ENCODE measurements around the gene DHRS13. TPM values are rescaled to one million over a fixed set of nuclear protein-coding genes. Genes with fewer than 3 reads are reported as not detected.
A peak's percentile ranks its signal among the peaks of the same experiment; 100 is the strongest.
"Not testable (repeated sequence)": the region's sequence is repeated elsewhere in the genome, so short reads cannot be mapped to it uniquely, and the experiment has no call there.

The DHRS13 gene
- polyA plus RNA-seq, 1 donor = 3.9 TPM

DNA sequence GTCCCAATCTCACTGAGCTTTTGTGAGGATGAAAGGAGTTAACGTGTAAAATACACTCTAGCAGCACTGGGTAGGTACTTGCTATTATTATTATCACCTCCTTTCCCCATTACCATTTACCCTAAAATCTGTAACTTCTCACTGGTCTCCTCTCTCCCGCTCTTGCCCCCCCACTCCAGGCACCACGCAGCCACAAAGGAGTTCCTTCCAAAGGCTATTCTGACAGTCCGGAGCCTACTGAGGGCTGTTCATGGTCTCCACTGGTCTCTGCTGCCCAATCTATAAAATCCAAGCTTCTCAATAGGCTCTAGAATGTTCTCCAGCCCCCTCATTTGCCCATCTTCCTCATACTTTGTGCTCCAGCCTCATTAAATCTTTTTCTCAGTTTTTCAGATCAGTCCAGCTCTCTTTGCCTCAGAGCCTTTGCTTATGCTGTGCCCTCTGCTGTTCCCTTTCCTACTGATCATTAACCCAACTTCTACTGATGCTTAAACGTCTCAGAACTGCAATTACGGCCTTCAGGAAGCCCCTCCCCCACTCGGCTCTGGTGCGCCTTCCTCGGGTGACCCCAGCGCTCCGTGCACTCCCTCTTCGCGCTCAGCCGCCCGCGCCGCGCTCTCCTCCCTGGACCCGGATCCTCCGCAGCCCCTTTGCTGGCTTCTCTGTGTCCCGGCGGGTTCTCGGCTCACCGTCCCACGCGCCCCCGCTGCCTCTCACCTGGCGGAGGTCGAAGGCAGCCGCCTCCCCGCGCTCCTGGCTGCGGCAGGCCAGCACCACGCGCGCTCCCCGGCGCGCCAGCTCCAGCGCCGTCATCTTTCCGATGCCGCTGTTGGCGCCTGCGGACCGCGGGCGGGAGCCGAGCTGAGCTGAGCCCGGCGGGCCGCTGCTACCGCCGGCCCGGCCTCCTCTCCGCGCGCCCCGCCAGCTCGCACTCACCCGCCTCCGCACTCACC lies 737 bp downstream of the DHRS13 start:
- DNase-seq = peak; percentile 67

GRCh38 chr17:28900986-28901726 lies 1.7 kb downstream of the DHRS13 start:
- DNase-seq = no peak

- no peak for DNase-seq
Measured at GRCh38 chr17:28899212-28899815, 3.6 kb downstream of the DHRS13 start.

DNA sequence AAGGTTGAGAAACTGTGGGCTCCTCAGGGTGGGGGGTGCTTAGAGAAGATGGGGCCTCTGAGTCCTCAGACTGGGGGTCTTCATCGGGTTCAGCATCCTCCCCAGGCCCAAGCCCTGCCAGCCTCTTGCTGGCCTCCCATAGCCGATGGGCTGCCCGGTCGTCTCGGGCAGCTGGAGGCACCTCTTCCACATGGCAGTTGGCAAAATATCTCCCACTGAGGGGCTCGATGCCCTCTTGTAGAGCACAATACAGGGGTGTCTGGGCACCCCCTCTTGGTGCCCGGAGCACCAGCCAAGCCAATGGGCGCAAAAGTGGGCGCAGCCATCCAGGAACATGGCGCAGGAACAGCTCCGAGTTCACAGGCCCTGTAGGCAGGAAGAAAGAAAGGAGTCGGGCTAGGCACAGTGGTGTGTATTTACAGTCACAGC lies 4.3 kb downstream of the DHRS13 start:
- no peak for DNase-seq

DNA sequence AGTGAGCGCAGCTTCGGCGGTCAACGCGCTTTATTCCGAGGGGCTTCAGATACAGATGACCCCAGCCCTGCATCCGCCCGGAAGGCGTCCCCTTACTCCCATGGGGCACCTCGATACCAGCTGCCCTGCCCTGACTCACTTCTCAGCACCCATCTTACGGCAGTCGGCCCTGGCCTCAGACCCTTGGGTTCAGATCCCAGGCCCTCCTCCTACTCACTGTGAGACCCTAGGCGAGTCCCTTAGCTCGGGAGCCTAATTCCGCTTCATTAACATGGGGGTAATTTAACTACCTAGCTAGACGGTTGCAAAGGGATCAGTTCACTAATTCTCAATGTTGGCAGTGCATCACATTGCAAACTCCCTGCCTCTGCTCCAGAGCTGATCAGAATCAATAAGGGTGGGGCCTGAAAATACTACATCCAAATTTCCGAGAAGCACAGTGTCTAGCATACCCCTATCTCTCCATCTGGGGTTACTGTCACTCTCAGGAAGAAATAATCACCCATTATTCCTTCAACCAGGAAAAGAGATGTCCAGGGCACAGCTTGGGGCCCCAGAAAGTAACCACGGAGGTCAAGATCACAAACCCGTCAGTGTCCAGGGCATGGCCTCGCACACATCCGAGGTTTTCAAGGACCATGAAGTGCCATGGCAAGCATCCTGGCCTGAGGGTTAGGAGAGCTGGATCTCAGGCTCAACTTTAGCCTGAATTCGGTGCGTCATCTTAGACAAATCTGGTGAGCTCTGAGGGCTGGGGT lies 4.9 kb downstream of the DHRS13 start:
- DNase-seq = no peak

GRCh38 chr17:28896884-28897768 lies 5.8 kb downstream of the DHRS13 start, which contains the start of gene FLOT2:
Gene FLOT2 (minus strand): TSS chr17:28897733. CDS start chr17:28897574, 159 bp downstream.
- peak; percentile 51 for DNase-seq

DNA sequence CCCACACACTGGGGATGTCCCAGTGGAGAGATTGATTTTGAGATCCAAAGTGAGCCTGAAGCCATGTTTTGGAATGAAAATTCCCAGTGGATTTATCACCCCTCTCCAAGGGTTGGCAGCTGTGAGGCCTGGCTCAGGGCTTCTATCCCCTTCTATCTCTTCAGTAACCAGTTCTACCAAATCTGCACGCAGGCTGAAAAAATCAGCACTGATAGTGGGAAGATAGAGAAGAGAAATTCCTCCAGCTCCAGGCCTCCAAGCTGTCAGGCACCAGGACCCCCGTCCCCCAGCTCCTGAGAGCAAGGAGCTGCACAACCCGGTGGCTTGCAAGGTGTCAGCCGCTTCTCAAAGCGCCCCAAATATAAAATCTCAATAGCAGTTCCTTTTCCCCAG lies 6.4 kb downstream of the DHRS13 start:
- no peak for DNase-seq

DNA sequence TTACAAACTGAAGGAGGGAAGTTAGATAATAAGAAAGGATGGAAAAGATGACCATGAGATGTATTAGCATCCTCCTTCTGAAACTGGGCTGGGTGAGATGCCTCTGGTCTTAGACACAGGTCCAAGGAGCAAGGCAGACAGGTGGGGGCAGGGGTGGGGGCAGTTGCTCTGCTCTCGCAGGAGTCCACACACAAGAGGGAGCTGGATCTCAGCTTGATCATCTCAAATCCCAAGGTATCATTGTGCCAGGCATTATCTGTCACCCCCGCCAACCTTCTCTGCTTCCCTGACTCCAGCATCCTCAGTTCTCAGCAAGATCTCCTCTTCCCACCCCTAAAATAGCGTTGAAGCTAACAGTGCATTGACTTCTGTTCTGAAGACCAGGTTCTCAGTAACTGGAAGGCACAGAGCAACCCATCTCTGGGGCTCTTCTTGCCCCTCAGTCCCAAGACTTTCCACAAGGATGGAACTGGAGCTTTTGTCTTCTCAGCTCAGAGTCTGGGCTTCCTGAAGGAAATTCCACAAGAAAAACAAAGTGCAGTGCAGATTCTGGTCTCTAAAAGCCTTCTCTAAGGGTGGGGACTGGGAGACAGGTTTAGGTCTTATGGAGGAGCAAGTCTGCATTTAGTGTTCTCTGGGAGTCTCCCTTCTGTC lies 7.0 kb downstream of the DHRS13 start:
- DNase-seq = no peak

DNA sequence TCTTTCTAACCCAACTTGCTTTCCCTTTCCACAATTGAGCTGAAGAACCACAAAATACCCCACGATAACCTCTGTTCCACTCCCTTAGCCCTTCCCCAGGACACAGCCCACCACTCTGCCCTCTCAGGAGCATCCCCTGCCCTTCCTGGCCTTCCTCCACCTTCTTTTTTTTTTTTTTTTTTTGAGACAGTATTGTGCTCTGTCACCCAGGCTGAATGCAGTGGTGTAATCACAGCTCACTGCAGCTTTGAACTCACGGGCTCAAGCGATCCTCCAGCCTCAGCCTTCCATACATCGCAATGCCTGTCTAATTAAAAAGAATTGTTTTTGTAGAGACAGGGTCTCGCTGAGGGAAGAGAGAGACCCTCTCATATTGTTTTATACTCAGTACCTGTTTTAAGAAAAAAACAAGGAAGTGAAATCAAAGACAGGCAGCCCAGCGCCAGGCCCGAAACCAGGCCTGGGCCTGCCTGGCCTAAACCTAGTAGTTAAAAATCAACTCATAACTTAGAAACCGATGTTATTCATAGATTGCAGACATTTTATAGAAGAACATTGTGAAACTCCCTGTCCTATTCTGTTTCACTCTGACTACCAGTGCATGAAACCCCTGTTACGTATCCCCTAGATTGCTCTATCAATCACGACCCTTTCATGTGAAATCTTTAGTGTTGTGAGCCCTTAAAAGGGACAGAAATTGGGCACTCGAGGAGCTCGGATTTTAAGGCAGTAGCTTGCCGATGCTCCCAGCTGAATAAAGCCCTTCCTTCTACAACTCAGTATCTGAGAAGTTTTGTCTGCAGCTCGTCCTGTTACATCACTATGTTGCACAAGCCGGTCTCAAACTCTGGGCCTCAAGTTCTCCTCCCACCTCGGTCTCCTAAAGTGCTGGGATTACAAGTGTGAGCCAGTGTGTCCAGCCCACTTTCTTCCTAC lies 9.4 kb downstream of the DHRS13 start:
- not testable (repeated sequence) for DNase-seq

DNA sequence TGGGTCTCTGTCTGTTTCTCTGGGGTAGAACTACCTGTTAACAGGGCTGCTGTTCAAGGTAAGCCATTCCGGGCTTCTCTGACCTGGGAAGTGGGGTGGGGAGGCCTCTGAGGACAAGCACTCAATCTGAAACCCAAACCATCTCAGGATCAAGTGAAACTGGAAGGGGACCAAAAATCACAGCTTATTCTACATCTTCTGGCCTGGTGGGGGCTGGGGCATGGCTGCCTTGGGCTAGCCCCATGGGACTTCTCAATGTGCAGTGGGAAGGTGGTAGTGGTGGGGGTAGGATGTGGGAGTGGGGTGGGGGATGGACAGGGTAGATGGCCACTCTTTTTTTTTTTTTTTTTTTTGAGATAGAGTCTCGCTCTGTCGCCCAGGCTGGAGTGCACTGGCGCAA lies 10.9 kb downstream of the DHRS13 start:
- no peak for DNase-seq

DNA sequence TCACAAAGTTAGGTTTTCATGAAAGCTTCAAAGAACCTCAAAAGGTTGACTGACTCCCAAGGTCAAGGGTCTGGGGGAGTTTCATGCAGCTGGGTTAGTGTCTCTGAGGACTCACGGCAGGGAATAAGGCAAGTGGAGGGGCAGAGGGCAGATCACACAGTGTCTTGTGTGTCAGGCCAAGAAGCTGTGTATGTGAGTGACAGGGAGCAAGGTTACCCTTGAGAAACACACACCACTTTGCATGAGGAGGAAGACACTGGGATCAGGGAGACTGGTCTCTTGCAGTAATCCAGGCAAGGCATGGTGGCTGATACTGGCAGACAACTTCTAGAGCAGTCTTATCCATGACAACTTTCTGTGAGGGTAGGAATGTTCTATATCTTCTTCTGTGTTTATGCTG lies 11.7 kb downstream of the DHRS13 start:
- no peak for DNase-seq

GRCh38 chr17:28889996-28890395 lies 12.9 kb downstream of the DHRS13 start:
- no peak for DNase-seq

DNA sequence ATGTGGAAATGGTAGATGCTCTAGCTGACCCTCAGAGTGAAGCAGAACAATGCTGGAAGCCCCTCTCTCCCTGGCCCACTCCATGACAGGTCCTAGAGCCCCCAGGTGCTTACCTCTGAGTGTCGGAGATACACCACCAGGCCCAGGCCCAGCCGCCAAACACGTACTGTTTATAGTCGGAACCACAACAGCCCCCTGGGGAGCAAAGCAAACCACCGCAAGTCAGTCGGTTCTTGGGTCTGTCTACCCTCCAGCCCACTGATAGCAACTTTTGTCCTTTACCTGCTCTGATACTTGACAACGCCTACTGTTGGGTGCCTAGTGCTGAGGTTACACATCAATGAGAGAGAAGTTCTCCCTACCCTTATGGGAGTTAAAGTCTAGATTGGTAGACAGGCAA lies 14.0 kb downstream of the DHRS13 start:
- DNase-seq = no peak

GRCh38 chr17:28887871-28888471 lies 14.9 kb downstream of the DHRS13 start:
- no peak for DNase-seq

DNA sequence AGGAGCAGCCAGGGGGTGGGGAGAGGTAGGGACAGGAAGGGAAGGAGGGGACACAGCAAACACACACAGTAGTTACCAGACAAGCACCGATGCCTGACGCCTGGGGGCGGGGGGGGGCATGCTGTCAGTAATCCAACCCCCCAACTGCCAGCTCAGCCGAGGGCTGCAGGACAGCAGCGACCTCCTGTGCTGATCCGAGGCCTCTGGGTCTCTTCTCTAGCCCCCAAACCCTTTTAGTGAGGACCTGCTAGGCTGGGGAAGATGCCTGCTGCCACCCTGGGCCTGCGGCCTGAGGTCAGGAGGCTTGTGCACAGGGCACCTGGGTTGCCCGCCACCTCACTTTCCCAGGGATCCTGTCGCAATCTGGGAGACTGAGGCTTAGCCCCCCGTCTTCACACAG lies 16.9 kb downstream of the DHRS13 start:
- DNase-seq = no peak

DNA sequence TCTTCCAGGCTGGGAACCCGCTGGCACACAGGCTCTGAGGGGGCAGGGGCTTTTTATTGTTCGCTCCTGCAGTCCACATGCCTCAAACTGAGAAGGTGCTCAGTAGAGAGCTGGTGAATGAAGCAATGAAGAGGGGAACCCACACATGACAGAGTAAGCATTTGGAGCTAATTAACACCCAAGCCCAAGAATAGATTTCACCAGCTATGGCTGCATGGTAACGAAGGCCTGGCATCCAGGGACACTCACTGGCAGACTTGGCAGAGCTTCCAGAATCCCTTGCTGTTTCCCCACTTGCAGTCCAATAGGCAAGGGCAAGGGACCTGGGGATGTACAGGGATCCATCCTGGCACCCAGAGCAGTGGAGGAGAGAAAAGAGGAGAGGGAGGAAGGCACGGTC lies 17.5 kb downstream of the DHRS13 start:
- DNase-seq = no peak

GRCh38 chr17:28883967-28884702 lies 18.7 kb downstream of the DHRS13 start:
- DNase-seq = no peak

GRCh38 chr17:28882154-28882895 lies 20.6 kb downstream of the DHRS13 start:
- no peak for DNase-seq

Data from hindlimb muscle (tissue), 1 donor.